IgD-negative memory B cell (primary cell): ENCODE data around the gene HHAT. TPM values are rescaled to one million over a fixed set of nuclear protein-coding genes. Genes with fewer than 3 reads are reported as not detected.

Experiments used
- H3K27ac Mint-ChIP-seq, 3 donors: one replicate each; pipeline ENCODE4 v1.8.0; 2020 to 2022; ENCODE audit warnings: mild to moderate bottlenecking in 3 of 3, mixed read lengths in 3 of 3, moderate library complexity in 1 of 3
- H3K27me3 Mint-ChIP-seq: one replicate; pipeline ENCODE4 v1.8.0; 2021; ENCODE audit warnings: mixed read lengths
- H3K36me3 Mint-ChIP-seq: one replicate; pipeline ENCODE4 v1.8.0; 2020; ENCODE audit warnings: mild to moderate bottlenecking, mixed read lengths
- H3K4me1 Mint-ChIP-seq, 3 donors: one replicate each; pipeline ENCODE4 v1.8.0; 2020 to 2022; ENCODE audit warnings: mixed read lengths in 3 of 3, mild to moderate bottlenecking in 1 of 3
- H3K4me3 Mint-ChIP-seq, 4 donors: one replicate each; pipeline ENCODE4 v1.8.0; 2020 to 2022; ENCODE audit warnings: mild to moderate bottlenecking in 4 of 4, mixed read lengths in 4 of 4, moderate library complexity in 3 of 4
- H3K9me3 Mint-ChIP-seq, 3 donors: one replicate each; pipeline ENCODE4 v1.8.0; 2020 to 2021; ENCODE audit warnings: mixed read lengths in 3 of 3, mild to moderate bottlenecking in 1 of 3
- polyA plus RNA-seq: library from polyadenylated mRNA; unstranded; fragments of 300-500 nt; fragmentation: Illumina TruSeq; gene quantifications from one replicate; pipeline ENCODE4 v1.2.3, GENCODE V29; 2021

Gene HHAT
- polyA plus RNA-seq, 1 donor from 2014 or later = 6.3 TPM

GRCh38 chr1:210477328-210477924 lies 148.7 kb downstream of the HHAT start:
- peaks cover 15% of the 10 kb centered on the region for H3K36me3 Mint-ChIP-seq
- no peaks in the 10 kb centered on the region for H3K9me3 Mint-ChIP-seq
- H3K27ac Mint-ChIP-seq = peak overlapping the region in 1 of 3 donors; percentile 18
- H3K4me3 Mint-ChIP-seq = no peak overlapping the region
- peaks cover 0 to 4% (median 2%) of the 10 kb centered on the region in 3 donors for H3K4me1 Mint-ChIP-seq
- H3K27me3 Mint-ChIP-seq = no peaks in the 10 kb centered on the region

- no peak overlapping the region for H3K4me3 Mint-ChIP-seq
- peak overlapping the region in 1 of 3 donors; percentile 10 for H3K27ac Mint-ChIP-seq
- peaks cover 15% of the 10 kb centered on the region for H3K36me3 Mint-ChIP-seq
- H3K9me3 Mint-ChIP-seq = no peaks in the 10 kb centered on the region
- H3K27me3 Mint-ChIP-seq = no peaks in the 10 kb centered on the region
- H3K4me1 Mint-ChIP-seq = peaks cover 0 to 4% (median 2%) of the 10 kb centered on the region in 3 donors
Observed at GRCh38 chr1:210478820-210479219, 150.1 kb downstream of the HHAT start.

- no peaks in the 10 kb centered on the region for H3K4me1 Mint-ChIP-seq
- H3K4me3 Mint-ChIP-seq = no peak overlapping the region
- no peaks in the 10 kb centered on the region for H3K27me3 Mint-ChIP-seq
- no peaks in the 10 kb centered on the region for H3K9me3 Mint-ChIP-seq
- no peaks in the 10 kb centered on the region for H3K36me3 Mint-ChIP-seq
- H3K27ac Mint-ChIP-seq = no peak overlapping the region
Observed at GRCh38 chr1:210482491-210482890, 153.8 kb downstream of the HHAT start.

- Mint-ChIP-seq H3K4me3 (no peak overlapping the region), H3K27me3 (no peaks in the 10 kb centered on the region), H3K4me1 (no peaks in the 10 kb centered on the region), H3K9me3 (no peaks in the 10 kb centered on the region), H3K36me3 (peaks cover 4% of the 10 kb centered on the region), H3K27ac (no peak overlapping the region)
Observed at GRCh38 chr1:210482945-210483617, 154.4 kb downstream of the HHAT start.

GRCh38 chr1:210483821-210484220 lies 155.1 kb downstream of the HHAT start:
- no peaks in the 10 kb centered on the region for H3K4me1 Mint-ChIP-seq
- peaks cover 6% of the 10 kb centered on the region for H3K36me3 Mint-ChIP-seq
- H3K4me3 Mint-ChIP-seq = no peak overlapping the region
- H3K9me3 Mint-ChIP-seq = no peaks in the 10 kb centered on the region
- H3K27me3 Mint-ChIP-seq = no peaks in the 10 kb centered on the region
- H3K27ac Mint-ChIP-seq = no peak overlapping the region

- Mint-ChIP-seq H3K9me3 (no peaks in the 10 kb centered on the region), H3K27ac (no peak overlapping the region), H3K4me3 (no peak overlapping the region), H3K4me1 (peaks cover 0 to under 1% (median 0%) of the 10 kb centered on the region in 3 donors), H3K27me3 (peaks cover 1% of the 10 kb centered on the region), H3K36me3 (peaks cover 7% of the 10 kb centered on the region)
Observed at GRCh38 chr1:210487021-210487420, 158.3 kb downstream of the HHAT start.

GRCh38 chr1:210489491-210489890 lies 160.8 kb downstream of the HHAT start:
- no peaks in the 10 kb centered on the region for H3K9me3 Mint-ChIP-seq
- H3K4me3 Mint-ChIP-seq = no peak overlapping the region
- peaks cover 0 to 2% (median 0%) of the 10 kb centered on the region in 3 donors for H3K4me1 Mint-ChIP-seq
- peaks cover 1% of the 10 kb centered on the region for H3K27me3 Mint-ChIP-seq
- H3K36me3 Mint-ChIP-seq = peaks cover 10% of the 10 kb centered on the region
- no peak overlapping the region for H3K27ac Mint-ChIP-seq

GRCh38 chr1:210490781-210491180 lies 162.1 kb downstream of the HHAT start:
- Mint-ChIP-seq H3K4me1 (peaks cover 0 to 2% (median 0%) of the 10 kb centered on the region in 3 donors), H3K9me3 (no peaks in the 10 kb centered on the region), H3K4me3 (no peak overlapping the region), H3K27me3 (peaks cover 1% of the 10 kb centered on the region), H3K27ac (no peak overlapping the region), H3K36me3 (peaks cover 10% of the 10 kb centered on the region)

- H3K27me3 Mint-ChIP-seq = no peaks in the 10 kb centered on the region
- H3K9me3 Mint-ChIP-seq = peaks cover 0 to 2% (median 0%) of the 10 kb centered on the region in 3 donors
- H3K4me3 Mint-ChIP-seq = no peak overlapping the region
- H3K36me3 Mint-ChIP-seq = peaks cover 5% of the 10 kb centered on the region
- H3K4me1 Mint-ChIP-seq = peaks cover 0 to 2% (median 0%) of the 10 kb centered on the region in 3 donors
- no peak overlapping the region for H3K27ac Mint-ChIP-seq
Observed at GRCh38 chr1:210496063-210496462, 167.4 kb downstream of the HHAT start.

- H3K4me1 Mint-ChIP-seq = no peaks in the 10 kb centered on the region
- H3K27me3 Mint-ChIP-seq = no peaks in the 10 kb centered on the region
- no peaks in the 10 kb centered on the region for H3K36me3 Mint-ChIP-seq
- no peak overlapping the region for H3K4me3 Mint-ChIP-seq
- no peak overlapping the region for H3K27ac Mint-ChIP-seq
- H3K9me3 Mint-ChIP-seq = peaks cover 0 to 2% (median 0%) of the 10 kb centered on the region in 3 donors
Observed at GRCh38 chr1:210499956-210500355, 171.3 kb downstream of the HHAT start.

- no peaks in the 10 kb centered on the region for H3K4me1 Mint-ChIP-seq
- no peak overlapping the region for H3K4me3 Mint-ChIP-seq
- peaks cover 0 to 2% (median 2%) of the 10 kb centered on the region in 3 donors for H3K9me3 Mint-ChIP-seq
- no peaks in the 10 kb centered on the region for H3K36me3 Mint-ChIP-seq
- H3K27ac Mint-ChIP-seq = no peak overlapping the region
- H3K27me3 Mint-ChIP-seq = no peaks in the 10 kb centered on the region
Observed at GRCh38 chr1:210500831-210501230, 172.1 kb downstream of the HHAT start.

GRCh38 chr1:210504286-210504685 lies 175.6 kb downstream of the HHAT start:
- Mint-ChIP-seq H3K9me3 (peaks cover 0 to 2% (median 2%) of the 10 kb centered on the region in 3 donors), H3K4me1 (no peaks in the 10 kb centered on the region), H3K27ac (no peak overlapping the region), H3K36me3 (peaks cover 4% of the 10 kb centered on the region), H3K27me3 (no peaks in the 10 kb centered on the region), H3K4me3 (no peak overlapping the region)

- H3K4me1 Mint-ChIP-seq = no peaks in the 10 kb centered on the region
- no peaks in the 10 kb centered on the region for H3K27me3 Mint-ChIP-seq
- H3K27ac Mint-ChIP-seq = no peak overlapping the region
- no peak overlapping the region for H3K4me3 Mint-ChIP-seq
- H3K36me3 Mint-ChIP-seq = peaks cover 6% of the 10 kb centered on the region
- H3K9me3 Mint-ChIP-seq = peaks cover 0 to 2% (median 1%) of the 10 kb centered on the region in 3 donors
Observed at GRCh38 chr1:210505601-210506496, 177.1 kb downstream of the HHAT start.

GRCh38 chr1:210506689-210507088 lies 178.0 kb downstream of the HHAT start:
- Mint-ChIP-seq H3K27ac (no peak overlapping the region), H3K27me3 (no peaks in the 10 kb centered on the region), H3K9me3 (peaks cover 0 to 2% (median 0%) of the 10 kb centered on the region in 3 donors), H3K4me1 (no peaks in the 10 kb centered on the region), H3K36me3 (peaks cover 9% of the 10 kb centered on the region), H3K4me3 (no peak overlapping the region)

GRCh38 chr1:210516092-210516656 lies 187.5 kb downstream of the HHAT start:
- Mint-ChIP-seq H3K4me3 (no peak overlapping the region), H3K27ac (no peak overlapping the region), H3K9me3 (peaks cover 0 to 2% (median 2%) of the 10 kb centered on the region in 3 donors), H3K36me3 (peaks cover 9% of the 10 kb centered on the region), H3K27me3 (no peaks in the 10 kb centered on the region), H3K4me1 (peaks cover 0 to 1% (median 1%) of the 10 kb centered on the region in 3 donors)
